K562 (cell line): ENCODE data around the gene DPH1. TPM values are rescaled to one million over a fixed set of nuclear protein-coding genes. Genes with fewer than 3 reads are reported as not detected.

ENCODE experiments used
- CCNT2 ChIP-seq: IDR thresholded peaks from 2 replicates; pipeline ENCODE4 v1.6.1; 2011; ENCODE audit warnings: borderline replicate concordance, low read depth, mild to moderate bottlenecking, moderate library complexity, mixed read lengths, low read length; ENCODE audit not compliant: insufficient read length; ENCODE audit errors: extremely low read depth
- FOXK2 ChIP-seq, 2 experiments: fragments of 450-650 bp; IDR thresholded peaks in 1 of 2; conservative IDR thresholded peaks in 1 of 2; 2 replicates each; pipeline ENCODE4 v1.6.1; 2016; ENCODE audit warnings: low read depth in 2 of 2, mild to moderate bottlenecking in 1 of 2
- POLR2AphosphoS5 ChIP-seq: IDR thresholded peaks from 2 replicates; pipeline ENCODE4 v1.6.1; 2011; ENCODE audit warnings: mild to moderate bottlenecking, low read depth, low read length, moderate library complexity; ENCODE audit not compliant: control insufficient read depth, insufficient read depth
- TCFL5 ChIP-seq: fragments of 250-450 bp; sonication (Bioruptor Pico); conservative IDR thresholded peaks from 2 replicates; pipeline ENCODE4 v1.6.1; 2021; ENCODE audit warnings: mild to moderate bottlenecking, moderate library complexity, matching md5 sums
- ZNF445 ChIP-seq: fragments of 250-450 bp; sonication (Bioruptor Pico); IDR thresholded peaks from 2 replicates; pipeline ENCODE4 v1.4.0; 2020; ENCODE audit warnings: low read depth, mild to moderate bottlenecking, moderate library complexity
- ZNF707 ChIP-seq: fragments of 250-450 bp; sonication (Bioruptor Pico); conservative IDR thresholded peaks from 2 replicates; pipeline ENCODE4 v1.8.0; 2022; ENCODE audit warnings: inconsistent platforms, mild to moderate bottlenecking, moderate library complexity
- polyA plus RNA-seq, 8 experiments: library from polyadenylated mRNA; depleted of rRNA in 4 of 8; stranded (reverse) in 5 of 8; unstranded in 3 of 8; fragments of >200 nt; fragmentation: Nextera tagmentation in 2 of 8; fragmentation: Illumina TruSeq in 1 of 8; extraction: Ambion mirVana in 2 of 8; extraction: Trizol in 1 of 8; gene quantifications; 2 replicates each; pipeline versions ENCODE4 v1.2.1 to v1.2.3, GENCODE V29; 2011 to 2014; ENCODE audit warnings: inconsistent platforms in 1 of 8, missing spikeins in 1 of 8
- total RNA-seq, 7 experiments: library from RNA; depleted of rRNA in 6 of 7; stranded (reverse); fragments of >200 nt in 6 of 7; fragmentation: Illumina TruSeq in 2 of 7; extraction: Trizol in 2 of 7; gene quantifications; 2 replicates each; pipeline versions ENCODE4 v1.2.1 to v1.2.3, GENCODE V29; 2011 to 2021; ENCODE audit warnings: low replicate concordance in 1 of 7
- TF ChIP-seq, protein P1 (sequence below): fragments of 250-450 bp; sonication (Bioruptor Pico); IDR thresholded peaks from 2 replicates; pipeline ENCODE4 v1.4.0; 2020
- TF ChIP-seq, protein P2 (sequence below): sonication (generic); formaldehyde crosslinking; IDR thresholded peaks from 2 replicates; pipeline ENCODE4 v1.8.0; 2023; ENCODE audit warnings: missing genetic modification reagents, mild to moderate bottlenecking, borderline replicate concordance
- TF ChIP-seq, protein P3 (sequence below): sonication (generic); formaldehyde crosslinking; IDR thresholded peaks from 2 replicates; pipeline ENCODE4 v1.8.1; 2023; ENCODE audit warnings: mild to moderate bottlenecking, missing genetic modification reagents
- TF ChIP-seq, protein P4 (sequence below): fragments of 200-800 bp; sonication (Bioruptor generic); IDR thresholded peaks from 2 replicates; pipeline ENCODE4 v1.6.1; 2017; ENCODE audit warnings: missing genetic modification characterization, missing compliant biosample characterization

The DPH1 gene
- total and polyA plus RNA-seq, 9 of the 15 experiments (the other 6 are each of a cell fraction or from before 2014, with no cell fraction given), result 0.42 to 40.6 (median 20.2) TPM

DNA sequence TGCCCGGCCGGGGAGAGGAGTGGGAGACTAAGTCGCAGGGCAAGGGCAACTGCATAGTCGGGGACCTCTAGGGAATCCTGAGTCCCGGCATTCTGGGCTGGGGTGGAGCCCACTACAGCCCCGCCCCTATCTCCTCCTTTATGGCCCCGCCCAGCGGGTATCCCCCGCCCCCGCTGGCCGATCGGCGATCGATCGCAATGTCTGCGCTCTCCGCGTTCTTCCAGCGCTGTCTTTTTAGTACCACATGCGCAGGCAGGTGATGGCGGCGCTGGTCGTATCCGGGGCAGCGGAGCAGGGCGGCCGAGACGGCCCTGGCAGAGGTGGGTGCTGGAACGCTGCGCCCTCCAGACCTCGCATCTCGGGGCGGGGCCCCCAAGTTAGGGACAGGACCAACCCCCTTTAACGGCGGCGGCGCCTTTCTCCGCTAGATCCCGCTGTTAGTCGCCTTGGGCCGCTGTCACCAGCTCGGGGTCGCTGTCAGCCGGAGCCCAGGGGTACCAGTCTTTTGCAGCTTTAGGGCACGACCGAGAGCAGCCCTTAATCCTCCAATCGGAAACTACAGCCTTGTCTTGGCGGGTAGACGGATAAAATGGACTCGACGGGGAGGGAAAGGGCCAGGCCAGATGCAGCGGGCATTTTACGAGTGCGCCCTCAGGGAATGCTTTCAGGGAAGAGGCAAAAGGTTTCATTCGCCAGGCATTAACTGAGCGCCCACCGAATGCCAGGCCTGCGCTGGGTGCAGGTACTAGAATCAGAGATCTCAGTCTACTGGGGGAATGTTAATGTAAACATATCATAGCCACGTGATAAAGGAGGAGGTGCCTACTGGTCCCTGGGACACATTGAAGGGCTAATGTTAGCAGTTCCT lies at the start of gene DPH1 (continued):
- TF ChIP-seq, protein P1, sequence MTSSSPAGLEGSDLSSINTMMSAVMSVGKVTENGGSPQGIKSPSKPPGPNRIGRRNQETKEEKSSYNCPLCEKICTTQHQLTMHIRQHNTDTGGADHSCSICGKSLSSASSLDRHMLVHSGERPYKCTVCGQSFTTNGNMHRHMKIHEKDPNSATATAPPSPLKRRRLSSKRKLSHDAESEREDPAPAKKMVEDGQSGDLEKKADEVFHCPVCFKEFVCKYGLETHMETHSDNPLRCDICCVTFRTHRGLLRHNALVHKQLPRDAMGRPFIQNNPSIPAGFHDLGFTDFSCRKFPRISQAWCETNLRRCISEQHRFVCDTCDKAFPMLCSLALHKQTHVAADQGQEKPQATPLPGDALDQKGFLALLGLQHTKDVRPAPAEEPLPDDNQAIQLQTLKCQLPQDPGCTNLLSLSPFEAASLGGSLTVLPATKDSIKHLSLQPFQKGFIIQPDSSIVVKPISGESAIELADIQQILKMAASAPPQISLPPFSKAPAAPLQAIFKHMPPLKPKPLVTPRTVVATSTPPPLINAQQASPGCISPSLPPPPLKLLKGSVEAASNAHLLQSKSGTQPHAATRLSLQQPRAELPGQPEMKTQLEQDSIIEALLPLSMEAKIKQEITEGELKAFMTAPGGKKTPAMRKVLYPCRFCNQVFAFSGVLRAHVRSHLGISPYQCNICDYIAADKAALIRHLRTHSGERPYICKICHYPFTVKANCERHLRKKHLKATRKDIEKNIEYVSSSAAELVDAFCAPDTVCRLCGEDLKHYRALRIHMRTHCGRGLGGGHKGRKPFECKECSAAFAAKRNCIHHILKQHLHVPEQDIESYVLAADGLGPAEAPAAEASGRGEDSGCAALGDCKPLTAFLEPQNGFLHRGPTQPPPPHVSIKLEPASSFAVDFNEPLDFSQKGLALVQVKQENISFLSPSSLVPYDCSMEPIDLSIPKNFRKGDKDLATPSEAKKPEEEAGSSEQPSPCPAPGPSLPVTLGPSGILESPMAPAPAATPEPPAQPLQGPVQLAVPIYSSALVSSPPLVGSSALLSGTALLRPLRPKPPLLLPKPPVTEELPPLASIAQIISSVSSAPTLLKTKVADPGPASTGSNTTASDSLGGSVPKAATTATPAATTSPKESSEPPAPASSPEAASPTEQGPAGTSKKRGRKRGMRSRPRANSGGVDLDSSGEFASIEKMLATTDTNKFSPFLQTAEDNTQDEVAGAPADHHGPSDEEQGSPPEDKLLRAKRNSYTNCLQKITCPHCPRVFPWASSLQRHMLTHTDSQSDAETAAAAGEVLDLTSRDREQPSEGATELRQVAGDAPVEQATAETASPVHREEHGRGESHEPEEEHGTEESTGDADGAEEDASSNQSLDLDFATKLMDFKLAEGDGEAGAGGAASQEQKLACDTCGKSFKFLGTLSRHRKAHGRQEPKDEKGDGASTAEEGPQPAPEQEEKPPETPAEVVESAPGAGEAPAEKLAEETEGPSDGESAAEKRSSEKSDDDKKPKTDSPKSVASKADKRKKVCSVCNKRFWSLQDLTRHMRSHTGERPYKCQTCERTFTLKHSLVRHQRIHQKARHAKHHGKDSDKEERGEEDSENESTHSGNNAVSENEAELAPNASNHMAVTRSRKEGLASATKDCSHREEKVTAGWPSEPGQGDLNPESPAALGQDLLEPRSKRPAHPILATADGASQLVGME, result no peak
- TF ChIP-seq, protein P2, sequence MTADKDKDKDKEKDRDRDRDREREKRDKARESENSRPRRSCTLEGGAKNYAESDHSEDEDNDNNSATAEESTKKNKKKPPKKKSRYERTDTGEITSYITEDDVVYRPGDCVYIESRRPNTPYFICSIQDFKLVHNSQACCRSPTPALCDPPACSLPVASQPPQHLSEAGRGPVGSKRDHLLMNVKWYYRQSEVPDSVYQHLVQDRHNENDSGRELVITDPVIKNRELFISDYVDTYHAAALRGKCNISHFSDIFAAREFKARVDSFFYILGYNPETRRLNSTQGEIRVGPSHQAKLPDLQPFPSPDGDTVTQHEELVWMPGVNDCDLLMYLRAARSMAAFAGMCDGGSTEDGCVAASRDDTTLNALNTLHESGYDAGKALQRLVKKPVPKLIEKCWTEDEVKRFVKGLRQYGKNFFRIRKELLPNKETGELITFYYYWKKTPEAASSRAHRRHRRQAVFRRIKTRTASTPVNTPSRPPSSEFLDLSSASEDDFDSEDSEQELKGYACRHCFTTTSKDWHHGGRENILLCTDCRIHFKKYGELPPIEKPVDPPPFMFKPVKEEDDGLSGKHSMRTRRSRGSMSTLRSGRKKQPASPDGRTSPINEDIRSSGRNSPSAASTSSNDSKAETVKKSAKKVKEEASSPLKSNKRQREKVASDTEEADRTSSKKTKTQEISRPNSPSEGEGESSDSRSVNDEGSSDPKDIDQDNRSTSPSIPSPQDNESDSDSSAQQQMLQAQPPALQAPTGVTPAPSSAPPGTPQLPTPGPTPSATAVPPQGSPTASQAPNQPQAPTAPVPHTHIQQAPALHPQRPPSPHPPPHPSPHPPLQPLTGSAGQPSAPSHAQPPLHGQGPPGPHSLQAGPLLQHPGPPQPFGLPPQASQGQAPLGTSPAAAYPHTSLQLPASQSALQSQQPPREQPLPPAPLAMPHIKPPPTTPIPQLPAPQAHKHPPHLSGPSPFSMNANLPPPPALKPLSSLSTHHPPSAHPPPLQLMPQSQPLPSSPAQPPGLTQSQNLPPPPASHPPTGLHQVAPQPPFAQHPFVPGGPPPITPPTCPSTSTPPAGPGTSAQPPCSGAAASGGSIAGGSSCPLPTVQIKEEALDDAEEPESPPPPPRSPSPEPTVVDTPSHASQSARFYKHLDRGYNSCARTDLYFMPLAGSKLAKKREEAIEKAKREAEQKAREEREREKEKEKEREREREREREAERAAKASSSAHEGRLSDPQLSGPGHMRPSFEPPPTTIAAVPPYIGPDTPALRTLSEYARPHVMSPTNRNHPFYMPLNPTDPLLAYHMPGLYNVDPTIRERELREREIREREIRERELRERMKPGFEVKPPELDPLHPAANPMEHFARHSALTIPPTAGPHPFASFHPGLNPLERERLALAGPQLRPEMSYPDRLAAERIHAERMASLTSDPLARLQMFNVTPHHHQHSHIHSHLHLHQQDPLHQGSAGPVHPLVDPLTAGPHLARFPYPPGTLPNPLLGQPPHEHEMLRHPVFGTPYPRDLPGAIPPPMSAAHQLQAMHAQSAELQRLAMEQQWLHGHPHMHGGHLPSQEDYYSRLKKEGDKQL (CRISPR knock-in tag), result no peak
- peak; percentile 32 to 80; a peak in 3 of 4 replicates for TF ChIP-seq FOXK2 (conservative IDR thresholded peaks at IDR 0.05 in 1 of 2, IDR thresholded peaks at IDR 0.05 in 1 of 2; ENCODE audit: low read depth in 2 of 2)
- no peak for TF ChIP-seq ZNF445 (CRISPR knock-in tag)
- TF ChIP-seq POLR2AphosphoS5, result 0 out of 2 replicates have a peak, but pooled peaks have one; percentile 41
- TF ChIP-seq, protein P3, sequence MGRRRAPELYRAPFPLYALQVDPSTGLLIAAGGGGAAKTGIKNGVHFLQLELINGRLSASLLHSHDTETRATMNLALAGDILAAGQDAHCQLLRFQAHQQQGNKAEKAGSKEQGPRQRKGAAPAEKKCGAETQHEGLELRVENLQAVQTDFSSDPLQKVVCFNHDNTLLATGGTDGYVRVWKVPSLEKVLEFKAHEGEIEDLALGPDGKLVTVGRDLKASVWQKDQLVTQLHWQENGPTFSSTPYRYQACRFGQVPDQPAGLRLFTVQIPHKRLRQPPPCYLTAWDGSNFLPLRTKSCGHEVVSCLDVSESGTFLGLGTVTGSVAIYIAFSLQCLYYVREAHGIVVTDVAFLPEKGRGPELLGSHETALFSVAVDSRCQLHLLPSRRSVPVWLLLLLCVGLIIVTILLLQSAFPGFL (CRISPR knock-in tag), result no peak
- TF ChIP-seq, protein P4, sequence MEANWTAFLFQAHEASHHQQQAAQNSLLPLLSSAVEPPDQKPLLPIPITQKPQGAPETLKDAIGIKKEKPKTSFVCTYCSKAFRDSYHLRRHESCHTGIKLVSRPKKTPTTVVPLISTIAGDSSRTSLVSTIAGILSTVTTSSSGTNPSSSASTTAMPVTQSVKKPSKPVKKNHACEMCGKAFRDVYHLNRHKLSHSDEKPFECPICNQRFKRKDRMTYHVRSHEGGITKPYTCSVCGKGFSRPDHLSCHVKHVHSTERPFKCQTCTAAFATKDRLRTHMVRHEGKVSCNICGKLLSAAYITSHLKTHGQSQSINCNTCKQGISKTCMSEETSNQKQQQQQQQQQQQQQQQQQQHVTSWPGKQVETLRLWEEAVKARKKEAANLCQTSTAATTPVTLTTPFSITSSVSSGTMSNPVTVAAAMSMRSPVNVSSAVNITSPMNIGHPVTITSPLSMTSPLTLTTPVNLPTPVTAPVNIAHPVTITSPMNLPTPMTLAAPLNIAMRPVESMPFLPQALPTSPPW, result peak; percentile 92
- no peak for TF ChIP-seq ZNF707 (CRISPR knock-in tag)
- TF ChIP-seq TCFL5 (CRISPR knock-in tag), result no peak
- peak; percentile 54 for TF ChIP-seq CCNT2
